Astrocyte of the cerebellum (primary cell): ENCODE measurements around the gene UBE2G2.
"Not testable (repeated sequence)": the region's sequence is repeated elsewhere in the genome, so short reads cannot be mapped to it uniquely, and the experiment has no call there.

Experiments
- DNase-seq: peaks from one replicate; pipeline ENCODE4 v3.0.0-alpha.2; 2011; ENCODE audit warnings: low read depth
- H3K4me3 ChIP-seq: 2 replicates; pipeline ENCODE4 v1.5.1; 2011; ENCODE audit warnings: mild to moderate bottlenecking, low read depth, low read length, moderate library complexity
- CTCF ChIP-seq: IDR thresholded peaks from 2 replicates; pipeline ENCODE4 v1.5.1; 2012; ENCODE audit warnings: low read length, low read depth, moderate library complexity, mild to moderate bottlenecking; ENCODE audit errors: missing control alignments
- in situ Hi-C: cut with HindIII; loops from 2 replicates; pipeline ENCODE4 v1.10.0; 2017; ENCODE audit warnings: low sequenced_read_pairs

The UBE2G2 gene

GRCh38 chr21:44836666-44837471 lies 35.2 kb upstream of the UBE2G2 start:
- in situ Hi-C loops, result no loop called here
- DNase-seq, result no peak
- H3K4me3 ChIP-seq, result no peak overlapping the region
- no peak for TF ChIP-seq CTCF

GRCh38 chr21:44836349-44836665 lies 34.7 kb upstream of the UBE2G2 start:
- in situ Hi-C loops, result no loop called here
- no peak for TF ChIP-seq CTCF
- DNase-seq, result no peak
- no peak overlapping the region for H3K4me3 ChIP-seq

GRCh38 chr21:44835647-44835973 lies 34.0 kb upstream of the UBE2G2 start:
- in situ Hi-C loops, result no loop called here
- no peak for TF ChIP-seq CTCF
- H3K4me3 ChIP-seq, result no peak overlapping the region
- no peak for DNase-seq

- TF ChIP-seq CTCF, result no peak
- H3K4me3 ChIP-seq, result no peak overlapping the region
- no peak for DNase-seq
- in situ Hi-C loops, result no loop called here
Measured at GRCh38 chr21:44834951-44835646, 33.5 kb upstream of the UBE2G2 start.

GRCh38 chr21:44834231-44834950 lies 32.8 kb upstream of the UBE2G2 start:
- no peak for DNase-seq
- no peak overlapping the region for H3K4me3 ChIP-seq
- in situ Hi-C loops, result no loop called here
- no peak for TF ChIP-seq CTCF

GRCh38 chr21:44833663-44834062 lies 32.0 kb upstream of the UBE2G2 start:
- in situ Hi-C loops, result no loop called here
- no peak overlapping the region for H3K4me3 ChIP-seq
- no peak for TF ChIP-seq CTCF
- no peak for DNase-seq

GRCh38 chr21:44832516-44833255 lies 31.1 kb upstream of the UBE2G2 start:
- DNase-seq, in situ Hi-C loops, H3K4me3 ChIP-seq: not testable (repeated sequence)
